GM15510 (cell line): ENCODE measurements around the gene PTK6.

Experiments
- POLR2A ChIP-seq: IDR thresholded peaks from 3 replicates; pipeline ENCODE4 v1.6.1; 2011; ENCODE audit warnings: borderline replicate concordance; ENCODE audit not compliant: insufficient read length; ENCODE audit errors: extremely low read depth

Gene PTK6

DNA sequence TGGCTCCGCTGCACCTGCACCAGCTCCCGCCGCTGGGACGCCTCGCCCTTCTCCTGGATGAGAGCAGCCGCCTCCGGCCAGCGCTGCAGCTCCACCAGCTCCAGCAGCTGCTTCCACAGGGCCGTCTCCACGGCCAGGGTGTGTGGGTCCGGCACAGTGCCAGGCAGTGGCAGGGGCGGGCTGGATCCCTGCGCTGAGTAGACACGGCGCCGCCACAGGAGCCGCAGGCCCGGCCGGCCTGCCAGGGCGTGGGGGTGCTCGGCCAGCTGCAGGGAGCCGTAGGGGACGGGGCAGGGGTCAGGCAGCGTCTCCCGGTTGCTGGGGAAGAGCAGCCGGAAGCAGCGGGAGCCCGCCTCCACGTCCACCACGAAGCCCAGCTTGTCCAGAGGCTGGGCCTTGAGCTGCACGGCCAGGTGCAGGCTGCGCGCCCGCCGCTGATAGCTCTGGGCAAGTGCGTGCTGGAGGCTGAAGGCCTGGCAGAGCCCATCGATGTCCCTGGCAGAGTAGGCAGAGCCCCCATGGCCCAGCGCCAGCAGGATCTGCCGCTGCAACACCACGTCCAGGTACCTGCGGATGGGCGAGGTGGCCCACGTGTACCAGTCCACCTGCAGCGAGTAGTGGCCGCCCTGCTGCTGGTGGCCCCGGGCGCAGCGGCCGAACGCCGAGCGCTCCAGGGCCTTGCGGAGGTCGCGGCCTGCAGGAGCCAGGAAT lies 26.2 kb upstream of the PTK6 start:
- no peak for TF ChIP-seq POLR2A

DNA sequence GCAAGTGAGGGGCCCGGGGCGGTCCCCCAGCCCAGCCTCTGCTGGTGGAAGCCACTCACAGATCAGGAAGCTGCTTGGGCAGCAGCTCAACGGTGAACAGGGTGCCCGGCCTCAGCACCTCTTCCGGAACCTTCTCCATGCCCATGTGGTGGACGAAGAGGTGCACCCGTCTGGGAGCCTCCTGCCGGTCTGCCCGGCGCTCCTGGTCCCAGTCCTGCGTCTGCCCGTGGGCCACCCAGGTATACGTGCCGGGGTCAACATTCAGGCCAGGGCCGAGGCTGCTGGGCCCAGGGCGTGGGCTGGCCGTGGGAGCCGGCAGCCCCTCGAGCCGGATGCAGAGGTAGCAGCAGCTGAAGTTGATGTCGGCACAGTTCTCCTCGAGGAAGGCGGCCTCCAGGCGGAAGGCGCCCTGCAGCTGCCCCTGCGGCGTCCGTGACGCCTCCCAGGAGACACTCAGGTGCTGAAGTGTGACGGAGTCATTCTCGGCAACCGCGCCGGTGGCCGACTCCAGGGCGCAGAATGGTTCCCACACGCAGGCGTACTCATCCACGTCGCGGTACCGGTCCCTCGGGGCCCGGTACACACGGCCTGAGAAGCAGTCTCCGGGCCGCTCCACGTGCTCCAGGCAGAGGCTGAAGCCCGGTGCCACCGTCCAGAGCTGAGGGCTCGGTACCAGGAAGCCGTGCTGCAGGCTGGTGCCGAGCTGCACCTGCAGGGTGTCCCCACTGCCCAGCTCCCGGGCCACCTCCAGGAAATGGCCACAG lies 25.5 kb upstream of the PTK6 start:
- no peak for TF ChIP-seq POLR2A

DNA sequence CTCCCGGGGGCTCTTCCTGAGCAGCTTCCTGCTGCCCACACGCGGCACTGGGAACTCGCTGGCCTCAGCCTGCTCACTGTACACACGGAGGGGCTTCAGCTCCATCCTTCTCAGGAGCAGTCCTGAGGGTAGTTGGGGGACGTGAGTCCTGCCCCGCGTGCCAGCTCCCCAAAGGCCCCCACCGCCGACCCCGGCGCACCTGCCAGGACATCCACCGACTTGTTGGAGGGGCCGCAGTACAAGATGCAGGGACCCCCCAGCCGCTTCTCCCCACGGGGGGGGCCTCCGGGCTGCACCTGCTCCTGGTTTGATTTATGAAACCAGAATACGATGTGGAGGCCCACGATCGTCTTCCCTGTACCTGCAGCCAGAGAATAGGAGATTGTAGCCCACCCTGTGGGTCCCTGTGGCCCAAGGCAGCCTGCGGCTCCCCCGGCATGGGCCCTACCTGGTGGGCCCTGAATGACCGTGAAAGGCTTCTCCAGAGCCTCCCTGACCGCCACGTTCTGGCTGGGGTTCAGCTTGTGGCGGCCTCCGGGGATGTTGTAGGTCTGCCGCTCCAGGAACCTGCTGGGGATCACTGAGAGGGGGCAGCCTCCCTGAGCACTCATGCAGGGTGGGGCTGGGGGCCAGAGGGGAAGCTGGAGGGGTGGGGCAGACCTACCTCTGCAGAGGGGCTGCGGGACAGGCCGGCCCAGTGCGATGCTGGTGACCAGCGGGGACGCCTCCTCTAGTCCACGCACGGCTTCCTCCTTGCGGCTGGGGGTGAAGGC lies 24.6 kb upstream of the PTK6 start:
- TF ChIP-seq POLR2A: no peak

DNA sequence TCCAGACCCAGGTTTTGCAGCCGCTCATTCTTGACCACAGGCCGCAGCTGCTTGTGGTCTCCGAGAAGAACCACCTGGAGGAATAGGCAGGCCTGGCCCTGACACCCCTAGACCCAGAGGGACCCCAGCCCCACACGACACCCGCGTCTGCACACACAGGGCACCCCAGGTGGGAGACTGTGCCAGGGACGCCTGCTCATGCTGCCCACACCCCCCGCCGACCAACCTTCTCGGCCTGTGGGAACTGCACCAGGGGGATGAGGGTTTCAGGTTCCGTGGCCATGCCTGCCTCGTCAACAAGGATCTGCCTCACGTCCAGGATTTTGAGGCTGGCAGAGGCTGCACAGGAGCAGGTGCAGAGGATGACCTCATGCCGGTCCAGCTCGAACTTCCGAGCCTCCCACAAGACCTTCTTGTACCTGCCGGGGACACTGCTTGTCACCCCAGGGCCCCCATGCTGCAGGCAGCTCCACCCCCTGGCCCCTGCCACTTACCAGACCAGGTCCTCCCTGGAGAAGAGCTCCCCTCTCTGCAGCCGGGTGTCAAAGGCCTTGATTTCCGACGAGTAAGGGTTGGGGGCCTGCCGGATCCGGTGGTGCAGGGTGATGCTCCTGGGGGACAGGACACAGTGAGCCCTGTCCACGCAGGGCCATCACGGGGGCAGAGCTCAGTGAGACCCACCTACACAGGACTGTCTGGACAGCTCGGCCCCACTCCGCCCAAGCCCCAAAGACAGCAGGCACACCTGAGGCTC lies 23.9 kb upstream of the PTK6 start:
- no peak for TF ChIP-seq POLR2A

DNA sequence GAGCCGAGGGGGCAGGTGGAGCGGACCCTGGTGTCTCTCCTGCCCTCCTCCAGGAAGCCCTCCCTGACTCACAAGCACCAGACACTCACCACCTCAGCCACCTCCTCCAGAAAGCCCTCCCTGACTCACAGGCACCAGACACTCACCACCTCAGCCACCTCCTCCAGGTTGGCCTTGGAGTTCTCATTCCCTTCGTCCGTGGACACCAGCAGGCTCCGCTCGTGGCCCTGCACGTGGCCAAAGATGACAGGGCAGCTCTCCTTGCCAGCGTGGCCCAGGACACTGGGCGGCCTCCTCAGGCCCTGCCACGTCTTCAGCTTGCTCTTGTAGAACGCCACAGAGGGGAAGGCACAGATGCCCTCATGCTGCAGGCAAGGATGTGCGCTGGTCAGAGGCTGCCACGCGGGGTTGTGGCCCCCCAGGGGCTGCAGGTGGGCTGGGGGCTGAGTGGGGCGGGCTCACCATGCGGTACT lies 23.2 kb upstream of the PTK6 start:
- no peak for TF ChIP-seq POLR2A

DNA sequence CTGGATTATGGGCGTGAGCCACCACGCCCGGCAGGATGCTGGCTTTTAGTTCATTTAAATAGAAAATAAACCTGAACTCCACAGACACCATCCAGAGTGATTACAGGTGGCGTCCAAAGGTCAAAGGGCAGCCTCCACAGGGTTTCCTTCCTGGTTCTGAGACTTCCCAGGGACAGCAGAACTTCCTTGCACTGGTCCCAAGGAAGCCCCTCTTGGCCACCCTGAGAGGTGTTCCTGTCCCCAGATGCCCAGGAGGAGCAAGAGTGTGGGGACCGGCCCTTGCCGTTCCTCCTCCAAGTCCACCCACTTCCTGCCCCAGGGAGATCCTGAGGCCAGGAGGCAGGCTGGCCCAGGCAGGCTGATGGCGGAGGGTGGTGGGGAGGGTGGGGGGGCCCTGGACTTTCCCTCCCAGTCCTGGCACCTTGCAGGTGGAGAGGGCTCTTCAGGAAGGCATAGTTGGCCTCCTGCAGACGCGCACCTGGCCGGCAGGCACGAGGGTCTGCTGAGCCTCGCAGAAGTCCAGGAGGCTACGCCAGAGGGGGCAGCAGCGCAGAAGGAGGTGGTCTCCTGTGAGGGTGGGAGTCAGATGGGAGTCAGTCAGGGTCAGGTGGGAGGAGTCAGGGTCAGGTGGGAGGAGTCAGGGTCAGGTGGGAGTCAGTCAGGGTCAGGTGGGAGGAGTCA lies 21.8 kb upstream of the PTK6 start:
- TF ChIP-seq POLR2A: no peak

DNA sequence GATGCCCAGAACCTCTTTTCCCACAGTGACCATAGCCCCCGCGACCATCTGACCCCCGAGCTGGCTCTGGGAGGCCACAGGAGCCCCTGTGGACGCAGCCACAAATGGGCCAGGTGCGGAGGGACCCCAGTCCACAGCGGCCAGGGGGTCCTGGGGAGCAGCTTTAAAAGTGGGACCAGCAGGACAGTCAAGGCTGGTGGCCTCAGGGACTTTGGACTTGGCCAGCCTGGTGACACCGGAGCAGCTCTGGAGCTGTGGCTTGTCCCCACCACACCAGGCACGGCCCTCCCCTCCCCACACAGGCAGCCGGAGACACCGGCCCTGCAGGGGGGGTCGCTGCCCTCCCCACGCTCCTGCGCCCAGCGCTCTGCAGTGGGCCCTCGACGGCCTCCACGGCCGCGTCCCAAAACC lies 20.3 kb upstream of the PTK6 start:
- no peak for TF ChIP-seq POLR2A

DNA sequence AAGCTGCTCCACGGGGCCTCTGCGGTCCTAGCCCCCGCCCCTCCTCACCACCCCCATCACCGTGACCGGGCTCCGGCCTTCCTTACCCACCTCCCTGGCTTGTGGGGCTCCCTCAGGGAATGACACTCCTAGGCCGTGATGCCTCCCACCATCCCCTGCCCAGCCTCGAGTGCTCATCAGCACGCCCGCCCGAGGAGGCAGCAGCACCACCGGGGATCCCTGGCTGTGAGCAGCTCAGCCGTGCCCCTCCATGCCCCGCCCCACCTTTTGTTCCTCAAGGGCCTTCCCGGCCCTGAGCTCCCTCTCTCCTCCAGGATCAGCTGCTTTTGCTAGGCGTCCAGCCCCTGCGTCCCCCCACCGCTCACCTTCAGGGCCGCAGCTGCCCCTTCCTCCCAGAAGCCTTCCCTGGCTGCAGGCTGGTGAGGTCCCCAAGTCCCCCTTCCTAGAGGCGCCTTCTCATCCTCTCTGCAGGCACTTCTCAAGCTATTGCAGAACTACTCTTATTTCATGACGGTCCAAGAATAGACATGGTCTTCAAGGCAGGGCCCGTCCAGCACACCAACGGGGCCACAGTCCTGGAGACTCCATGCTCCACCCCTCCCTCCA lies 19.8 kb upstream of the PTK6 start:
- TF ChIP-seq POLR2A: no peak

DNA sequence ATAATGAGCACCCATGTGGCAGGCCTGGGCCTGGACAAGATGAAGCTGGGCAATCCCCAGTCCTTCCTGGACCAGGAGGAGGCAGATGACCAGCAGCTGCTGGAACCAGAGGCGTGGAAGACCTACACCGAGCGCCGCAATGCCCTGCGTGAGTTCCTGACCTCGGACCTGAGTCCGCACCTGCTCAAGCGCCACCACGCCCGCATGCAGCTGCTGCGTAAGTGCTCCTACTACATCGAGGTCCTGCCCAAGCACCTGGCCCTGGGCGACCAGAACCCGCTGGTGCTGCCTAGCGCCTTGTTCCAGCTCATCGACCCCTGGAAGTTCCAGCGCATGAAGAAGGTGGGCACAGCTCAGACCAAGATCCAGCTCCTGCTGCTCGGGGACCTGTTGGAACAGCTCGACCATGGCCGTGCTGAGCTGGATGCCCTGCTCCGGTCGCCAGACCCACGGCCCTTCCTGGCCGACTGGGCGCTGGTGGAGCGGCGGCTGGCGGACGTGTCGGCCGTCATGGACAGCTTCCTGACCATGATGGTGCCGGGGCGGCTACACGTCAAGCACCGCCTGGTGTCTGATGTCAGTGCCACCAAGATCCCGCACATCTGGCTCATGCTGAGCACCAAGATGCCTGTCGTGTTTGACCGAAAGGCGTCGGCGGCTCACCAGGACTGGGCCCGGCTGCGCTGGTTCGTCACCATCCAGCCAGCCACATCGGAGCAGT lies 18.6 kb upstream of the PTK6 start:
- TF ChIP-seq POLR2A: no peak

DNA sequence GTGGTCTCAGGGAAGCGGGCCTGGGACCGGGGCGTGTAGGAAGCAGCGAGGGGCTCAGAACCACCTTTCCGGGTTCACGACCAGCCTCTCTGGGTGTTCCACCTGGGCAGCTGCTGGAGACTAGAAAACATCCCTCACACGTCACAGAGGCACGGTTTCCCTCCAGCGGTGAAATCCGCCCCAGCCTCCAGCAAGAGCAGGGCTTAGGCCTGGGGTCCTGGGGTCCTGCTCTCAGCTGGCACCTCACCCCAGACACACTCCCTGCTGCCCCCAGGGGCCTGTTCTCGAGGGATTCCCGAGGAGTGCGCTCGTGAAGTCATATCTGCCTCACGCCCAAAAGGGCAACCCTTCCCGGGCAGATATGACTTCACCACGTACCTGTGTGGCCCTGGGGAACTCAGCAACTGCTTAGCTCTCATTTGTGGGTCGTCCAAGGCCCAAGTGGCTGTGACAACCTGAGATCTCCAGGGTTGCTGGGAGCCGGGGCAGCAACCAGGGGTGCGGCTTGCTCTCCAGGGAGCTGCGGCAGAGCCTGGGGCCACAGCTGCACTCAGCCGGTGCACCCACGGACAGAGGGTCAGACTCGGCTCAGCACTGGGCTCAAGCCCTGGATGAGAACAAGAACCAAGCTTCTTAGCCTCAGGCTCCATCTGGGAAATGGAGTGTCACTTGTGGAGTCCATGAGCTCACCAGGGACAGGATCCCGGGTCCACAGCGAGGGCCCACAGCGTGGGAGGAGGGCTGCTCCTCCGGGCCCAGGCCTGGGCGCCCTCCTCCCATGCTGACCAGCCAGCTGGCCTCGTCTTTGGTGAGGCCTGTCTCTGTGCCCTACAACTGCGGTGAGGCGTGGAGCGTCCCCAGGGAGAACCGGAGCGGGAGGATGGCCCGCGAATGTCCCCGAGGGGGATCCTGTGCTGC lies 17.4 kb upstream of the PTK6 start:
- TF ChIP-seq POLR2A: no peak

DNA sequence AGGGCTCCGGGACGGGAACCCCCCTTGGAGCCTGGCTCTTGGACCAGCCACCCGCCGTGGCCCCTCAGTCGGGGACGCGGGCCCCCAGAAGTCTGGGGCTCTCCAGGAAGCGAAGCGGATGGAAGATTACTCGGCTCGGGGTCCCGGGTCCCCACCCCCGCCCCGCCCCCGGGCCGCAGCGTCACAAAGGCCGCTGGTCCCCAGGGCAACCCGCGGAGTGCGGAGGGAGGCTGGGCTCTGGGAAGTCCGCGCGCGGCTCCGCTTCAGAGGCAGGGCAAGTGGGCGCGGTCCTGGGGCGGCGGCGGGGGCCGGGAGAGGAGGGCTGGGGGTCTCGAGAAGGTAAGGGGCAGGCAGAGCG lies 16.7 kb upstream of the PTK6 start, which contains the start of gene FNDC11:
TSS of gene FNDC11 (plus strand) at position 227 of the 358 bp plus-strand sequence. CDS start 1,505 bp downstream, outside the sequence.
- TF ChIP-seq POLR2A: no peak
